ENCODE data around the gene FBXL4.

FBXL4 gene

GRCh38 chr6:98836962-98837944 is 110.5 kb downstream of the FBXL4 start:
- no peak for DNase-seq

- DNase-seq, result peak; percentile 56
These were observed 111.5 kb downstream of the FBXL4 start for GRCh38 chr6:98836025-98836961.

- DNase-seq, result peak; percentile 46
These were observed 112.4 kb downstream of the FBXL4 start for GRCh38 chr6:98835149-98836024.

GRCh38 chr6:98834060-98835031 is 113.4 kb downstream of the FBXL4 start, which contains the start of gene POU3F2:
TSS of gene POU3F2 (plus strand) at chr6:98834574. CDS start at chr6:98834874, 300 bp downstream.
- DNase-seq, result peak; percentile 99

- peak; percentile 73 for DNase-seq
These were observed 114.3 kb downstream of the FBXL4 start for GRCh38 chr6:98833307-98834059.

- peak; percentile 76 for DNase-seq
These were observed 114.8 kb downstream of the FBXL4 start for GRCh38 chr6:98833057-98833306.

GRCh38 chr6:98832284-98833056 is 115.3 kb downstream of the FBXL4 start:
- peak; percentile 68 for DNase-seq

- peak; percentile 80 for DNase-seq
These were observed 115.8 kb downstream of the FBXL4 start for GRCh38 chr6:98831959-98832283.

- peak; percentile 81 for DNase-seq
These were observed 116.4 kb downstream of the FBXL4 start for GRCh38 chr6:98831057-98831958.

- no peak for DNase-seq
These were observed 117.6 kb downstream of the FBXL4 start for GRCh38 chr6:98830146-98830545.

GRCh38 chr6:98828941-98829411 is 118.8 kb downstream of the FBXL4 start:
- DNase-seq, result peak; percentile 80

GRCh38 chr6:98828211-98828788 is 119.4 kb downstream of the FBXL4 start:
- no peak for DNase-seq

- no peak for DNase-seq
These were observed 120.2 kb downstream of the FBXL4 start for GRCh38 chr6:98827295-98828159.

GRCh38 chr6:98825600-98826230 is 122.0 kb downstream of the FBXL4 start:
- no peak for DNase-seq

GRCh38 chr6:98824902-98825599 is 122.7 kb downstream of the FBXL4 start:
- DNase-seq, result no peak

Data from NCI-H345 (cell line).